ENCODE results near the gene ELFN2. TPM values are rescaled to one million over a fixed set of nuclear protein-coding genes. Genes with fewer than 3 reads are reported as not detected.

ELFN2 gene
- polyA plus RNA-seq, 2 of the 4 experiments (the other 2 are of a cell fraction) = 0.94 to 8.1 TPM

- POLR2A ChIA-PET = no interaction called here
- CTCF ChIA-PET = no interaction called here
- WGBS (ENCODE audit: missing lambda C conversion rate) = 60% methylated on average over 1 of the region's 3 CpGs
- TF ChIP-seq NPAS2 (CRISPR knock-in tag; IDR thresholded peaks at IDR 0.05; ENCODE audit: borderline replicate concordance) (no peak), SMC3 (IDR thresholded peaks at IDR 0.05) (no peak), GATA3 (IDR thresholded peaks at IDR 0.05; ENCODE audit: borderline replicate concordance) (no peak), JUNB (IDR thresholded peaks at IDR 0.05) (no peak), MAX (IDR thresholded peaks at IDR 0.05) (no peak), HOXA7 (CRISPR knock-in tag; IDR thresholded peaks at IDR 0.05) (no peak), POLR2AphosphoS2 (conservative IDR thresholded peaks at IDR 0.05; ENCODE audit: low read length) (no peak), SREBF2 (IDR thresholded peaks at IDR 0.05) (no peak), TFCP2L1 (CRISPR knock-in tag; IDR thresholded peaks at IDR 0.05) (no peak), TP53 (CRISPR knock-in tag; IDR thresholded peaks at IDR 0.05) (no peak), PBX3 (IDR thresholded peaks at IDR 0.05) (no peak), ESRRA (IDR thresholded peaks at IDR 0.05; ENCODE audit: borderline replicate concordance, low read length) (no peak)
- Histone ChIP-seq H3K4me1 (no peaks in the 10 kb centered on the region), H3K4me3 (no peak overlapping the region), H3K4me2 (no peak overlapping the region), H3K27ac (no peak overlapping the region), H3K9me3 (no peaks in the 10 kb centered on the region)
- DNase-seq (ENCODE audit: low read depth in 1 of 2, low spot score in 1 of 2) (no peak), FAIRE-seq (no peak), ATAC-seq (no peak)
These were observed 64.7 kb downstream of the ELFN2 start for GRCh38 chr22:37362621-37363020.

- Histone ChIP-seq H3K4me2 (no peak overlapping the region), H3K4me1 (no peaks in the 10 kb centered on the region), H3K4me3 (no peak overlapping the region), H3K9me3 (no peaks in the 10 kb centered on the region), H3K27ac (no peak overlapping the region)
- FAIRE-seq (no peak), DNase-seq (ENCODE audit: low read depth in 1 of 2, low spot score in 1 of 2) (no peak), ATAC-seq (no peak)
- 76% methylated on average over 8 of the region's 8 CpGs for WGBS (ENCODE audit: missing lambda C conversion rate)
- ChIA-PET CTCF (no interaction called here), POLR2A (no interaction called here)
- no peak for TF ChIP-seq PBX3 (IDR thresholded peaks at IDR 0.05)
- TF ChIP-seq MYC (IDR thresholded peaks at IDR 0.05; ENCODE audit: borderline replicate concordance, low read length) = no peak
- no peak for TF ChIP-seq FOSL2 (IDR thresholded peaks at IDR 0.05)
- TF ChIP-seq FOSL2 (CRISPR knock-in tag; IDR thresholded peaks at IDR 0.05) = no peak
- TF ChIP-seq ZC3H11A (IDR thresholded peaks at IDR 0.05) = no peak
- TF ChIP-seq CBX8 (IDR thresholded peaks at IDR 0.05) = no peak
- TF ChIP-seq KDM5A (IDR thresholded peaks at IDR 0.05) = no peak
- no peak for TF ChIP-seq ELK1 (IDR thresholded peaks at IDR 0.05; ENCODE audit: low read depth, low read length)
- TF ChIP-seq TFCP2L1 (CRISPR knock-in tag; IDR thresholded peaks at IDR 0.05) = no peak
These were observed 68.4 kb downstream of the ELFN2 start for GRCh38 chr22:37358917-37359316.

- WGBS (ENCODE audit: missing lambda C conversion rate) = 91% methylated on average over 10 of the region's 11 CpGs
- ChIA-PET POLR2A (no interaction called here), CTCF (no interaction called here)
- Histone ChIP-seq H3K4me2 (no peak overlapping the region), H3K4me3 (no peak overlapping the region), H3K27ac (no peak overlapping the region), H3K4me1 (no peaks in the 10 kb centered on the region), H3K9me3 (no peaks in the 10 kb centered on the region)
- FAIRE-seq (no peak), DNase-seq (ENCODE audit: low read depth in 1 of 2, low spot score in 1 of 2) (no peak), ATAC-seq (no peak)
- TF ChIP-seq RAD21 (conservative IDR thresholded peaks at IDR 0.05 in 1 of 2, IDR thresholded peaks at IDR 0.05 in 1 of 2) = no peak
- TF ChIP-seq EHF (CRISPR knock-in tag; IDR thresholded peaks at IDR 0.05) = no peak
- TF ChIP-seq CHD2 (IDR thresholded peaks at IDR 0.05; ENCODE audit: low read length, partially characterized antibody) = no peak
- no peak for TF ChIP-seq MAZ (IDR thresholded peaks at IDR 0.05; ENCODE audit: borderline replicate concordance, low read depth, low read length)
- TF ChIP-seq PBX3 (IDR thresholded peaks at IDR 0.05) = no peak
- no peak for TF ChIP-seq EP300 (IDR thresholded peaks at IDR 0.05)
- no peak for TF ChIP-seq BCL3 (IDR thresholded peaks at IDR 0.05)
- no peak for TF ChIP-seq MAFK (IDR thresholded peaks at IDR 0.05; ENCODE audit: partially characterized antibody)
- TF ChIP-seq CBX8 (IDR thresholded peaks at IDR 0.05) = no peak
- TF ChIP-seq CEBPB (IDR thresholded peaks at IDR 0.05) = no peak
- TF ChIP-seq FOSB (CRISPR knock-in tag; IDR thresholded peaks at IDR 0.05) = no peak
- no peak for TF ChIP-seq RCOR1 (IDR thresholded peaks at IDR 0.05; ENCODE audit: low read depth, low read length)
- TF ChIP-seq HES2 (IDR thresholded peaks at IDR 0.05) = no peak
- TF ChIP-seq CHD4 (IDR thresholded peaks at IDR 0.05; ENCODE audit: borderline replicate concordance) = no peak
- TF ChIP-seq RNF2 (IDR thresholded peaks at IDR 0.05; ENCODE audit: borderline replicate concordance, low read depth) = no peak
- no peak for TF ChIP-seq NPAS2 (CRISPR knock-in tag; IDR thresholded peaks at IDR 0.05; ENCODE audit: borderline replicate concordance)
These were observed 68.9 kb downstream of the ELFN2 start for GRCh38 chr22:37358386-37358785.

Measured in A549 (cell line).